Lower leg skin (tissue), 3 donors: ENCODE results near the gene C2orf92.

Experiments
- POLR2A ChIP-seq, 2 donors: fragments of 450-650 bp; IDR thresholded peaks; one replicate each; pipeline ENCODE4 v1.6.1; 2016 to 2017; ENCODE audit warnings: antibody characterized with exemption in 2 of 2, mild to moderate bottlenecking in 1 of 2, moderate library complexity in 1 of 2
- TF ChIP-seq, protein P1 (sequence below), 3 donors: fragments of 450-650 bp; IDR thresholded peaks; one replicate each; pipeline ENCODE4 v1.5.1; 2016; ENCODE audit warnings: antibody characterized with exemption in 3 of 3, mild to moderate bottlenecking in 3 of 3, moderate library complexity in 2 of 3

DNA sequence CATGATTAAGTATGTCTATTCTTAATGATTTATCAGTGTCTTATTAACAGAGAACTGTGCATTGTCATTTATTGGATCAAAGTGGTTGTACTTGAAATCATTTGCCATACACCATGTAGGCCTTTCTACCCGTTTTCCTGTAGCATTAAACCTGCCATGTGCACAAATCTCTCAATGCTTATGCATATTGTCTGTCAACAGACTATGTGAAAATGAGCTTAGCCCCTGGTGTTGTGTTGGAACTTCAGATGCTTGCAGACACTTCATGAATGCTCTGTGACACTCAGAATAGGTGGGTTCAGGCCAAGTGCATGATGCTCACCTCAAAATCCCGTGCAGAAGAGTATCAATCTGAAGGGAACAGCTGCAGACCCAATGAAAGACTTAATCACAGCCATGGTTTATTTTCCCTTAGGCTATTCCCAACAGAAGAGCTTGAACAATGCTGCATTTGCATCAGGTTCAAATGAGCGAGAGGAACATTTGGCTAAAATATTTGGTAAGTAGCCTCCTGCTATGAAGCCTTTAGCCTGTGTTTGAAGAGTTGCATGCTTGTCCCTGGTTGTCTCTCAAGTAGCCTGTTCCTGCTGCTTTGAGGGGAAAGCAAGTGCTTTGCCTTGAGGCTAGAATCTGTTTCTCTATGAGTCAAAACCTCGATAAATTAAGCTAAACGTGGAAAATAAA, 6.1 kb downstream of the C2orf92 start:
- TF ChIP-seq, protein P1, sequence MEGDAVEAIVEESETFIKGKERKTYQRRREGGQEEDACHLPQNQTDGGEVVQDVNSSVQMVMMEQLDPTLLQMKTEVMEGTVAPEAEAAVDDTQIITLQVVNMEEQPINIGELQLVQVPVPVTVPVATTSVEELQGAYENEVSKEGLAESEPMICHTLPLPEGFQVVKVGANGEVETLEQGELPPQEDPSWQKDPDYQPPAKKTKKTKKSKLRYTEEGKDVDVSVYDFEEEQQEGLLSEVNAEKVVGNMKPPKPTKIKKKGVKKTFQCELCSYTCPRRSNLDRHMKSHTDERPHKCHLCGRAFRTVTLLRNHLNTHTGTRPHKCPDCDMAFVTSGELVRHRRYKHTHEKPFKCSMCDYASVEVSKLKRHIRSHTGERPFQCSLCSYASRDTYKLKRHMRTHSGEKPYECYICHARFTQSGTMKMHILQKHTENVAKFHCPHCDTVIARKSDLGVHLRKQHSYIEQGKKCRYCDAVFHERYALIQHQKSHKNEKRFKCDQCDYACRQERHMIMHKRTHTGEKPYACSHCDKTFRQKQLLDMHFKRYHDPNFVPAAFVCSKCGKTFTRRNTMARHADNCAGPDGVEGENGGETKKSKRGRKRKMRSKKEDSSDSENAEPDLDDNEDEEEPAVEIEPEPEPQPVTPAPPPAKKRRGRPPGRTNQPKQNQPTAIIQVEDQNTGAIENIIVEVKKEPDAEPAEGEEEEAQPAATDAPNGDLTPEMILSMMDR (IDR thresholded peaks at IDR 0.05): no peak
- TF ChIP-seq POLR2A (IDR thresholded peaks at IDR 0.05): no peak
